OCI-LY1 (cell line): ENCODE measurements around the gene RABGAP1.

Experiments used
- CTCF ChIP-seq: fragments of 200-600 bp; sonication (generic), shearing (Covaris generic); IDR thresholded peaks from 2 replicates; pipeline ENCODE4 v1.5.1; 2017; ENCODE audit warnings: mild to moderate bottlenecking, antibody characterized with exemption, low read length, moderate library complexity, mixed read lengths
- EZH2 ChIP-seq: fragments of 200-600 bp; sonication (generic), shearing (Covaris generic); IDR thresholded peaks from 2 replicates; pipeline ENCODE4 v1.8.0; 2017; ENCODE audit warnings: borderline replicate concordance, mixed run types, mild to moderate bottlenecking, antibody characterized with exemption, low read length, moderate library complexity, mixed read lengths

DNA sequence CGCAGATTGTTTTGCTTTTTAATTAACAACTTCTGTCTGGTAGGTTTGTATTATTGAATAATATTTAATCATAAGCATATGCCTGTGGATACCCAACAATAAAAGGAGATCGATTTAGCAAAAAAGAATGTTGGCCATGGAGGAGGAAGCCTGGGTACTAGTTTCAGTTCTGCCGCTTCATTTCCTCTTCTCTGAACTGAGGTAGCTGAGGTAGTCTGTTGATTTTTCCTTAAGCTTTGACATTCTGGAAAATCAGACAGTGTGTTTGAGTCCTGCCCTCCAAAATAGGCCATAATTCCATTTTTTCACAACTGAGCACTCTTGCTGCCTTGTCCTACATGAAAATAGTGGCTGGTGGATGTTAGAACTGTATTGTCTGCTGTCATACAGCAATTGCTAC, 86.7 kb downstream of the RABGAP1 start:
- no peak for TF ChIP-seq CTCF
- no peak for TF ChIP-seq EZH2
